Activated CD8-positive, alpha-beta T cell treated with anti-CD3 and anti-CD28 coated beads for 36 hours (primary cell): ENCODE measurements around the gene HAPLN3. TPM values are rescaled to one million over a fixed set of nuclear protein-coding genes. Genes with fewer than 3 reads are reported as not detected.

Experiments
- ATAC-seq: fragments of 200-7000 bp; cut with Tn5 transposase; one replicate; pipeline ENCODE4 v1.10.0; 2021; ENCODE audit warnings: mild to moderate bottlenecking, moderate library complexity
- CTCF ChIA-PET: fragments of 350-600 bp; sonication (Branson Sonifier 250); formaldehyde crosslinking; loops from one replicate; lab custom pipeline; 2021; ENCODE audit warnings: antibody characterized with exemption; lab: Charles Lee
- POLR2A ChIA-PET: fragments of 350-600 bp; sonication (Branson Sonifier 250); formaldehyde crosslinking; loops from one replicate; lab custom pipeline; 2021; ENCODE audit warnings: antibody characterized with exemption; lab: Charles Lee
- DNase-seq: peaks from one replicate; pipeline ENCODE4 v3.0.0-alpha.2; 2020
- H3K27ac Mint-ChIP-seq: one replicate; pipeline ENCODE4 v1.8.0; 2021; ENCODE audit warnings: mild to moderate bottlenecking, mixed read lengths
- H3K27me3 Mint-ChIP-seq: one replicate; pipeline ENCODE4 v1.8.0; 2021; ENCODE audit warnings: mixed read lengths
- H3K36me3 Mint-ChIP-seq: one replicate; pipeline ENCODE4 v1.8.0; 2021; ENCODE audit warnings: low read depth, mixed read lengths
- H3K4me1 Mint-ChIP-seq: one replicate; pipeline ENCODE4 v1.8.0; 2021; ENCODE audit warnings: low read depth, mixed read lengths
- H3K4me3 Mint-ChIP-seq: one replicate; pipeline ENCODE4 v1.8.0; 2021; ENCODE audit warnings: mild to moderate bottlenecking, moderate library complexity, mixed read lengths
- H3K9me3 Mint-ChIP-seq: one replicate; pipeline ENCODE4 v1.8.0; 2021; ENCODE audit warnings: mixed read lengths
- intact Hi-C: fragments of 100-400 bp; cut with micrococcal nuclease; formaldehyde crosslinking; loops from one replicate; pipeline ENCODE4 v1.10.0; 2022
- total RNA-seq, 2 experiments: library from RNA; stranded (reverse); gene quantifications; one replicate each; pipeline ENCODE4 v1.2.3, GENCODE V29; 2021
- TF ChIP-seq, protein P1 (sequence below): fragments of 200-600 bp; IDR thresholded peaks from one replicate; pipeline ENCODE4 v1.8.0; 2022; ENCODE audit warnings: antibody characterized with exemption, mild to moderate bottlenecking

The HAPLN3 gene
- total RNA-seq, 2 experiments from 2014 or later = 63.2 to 69.5 TPM

DNA sequence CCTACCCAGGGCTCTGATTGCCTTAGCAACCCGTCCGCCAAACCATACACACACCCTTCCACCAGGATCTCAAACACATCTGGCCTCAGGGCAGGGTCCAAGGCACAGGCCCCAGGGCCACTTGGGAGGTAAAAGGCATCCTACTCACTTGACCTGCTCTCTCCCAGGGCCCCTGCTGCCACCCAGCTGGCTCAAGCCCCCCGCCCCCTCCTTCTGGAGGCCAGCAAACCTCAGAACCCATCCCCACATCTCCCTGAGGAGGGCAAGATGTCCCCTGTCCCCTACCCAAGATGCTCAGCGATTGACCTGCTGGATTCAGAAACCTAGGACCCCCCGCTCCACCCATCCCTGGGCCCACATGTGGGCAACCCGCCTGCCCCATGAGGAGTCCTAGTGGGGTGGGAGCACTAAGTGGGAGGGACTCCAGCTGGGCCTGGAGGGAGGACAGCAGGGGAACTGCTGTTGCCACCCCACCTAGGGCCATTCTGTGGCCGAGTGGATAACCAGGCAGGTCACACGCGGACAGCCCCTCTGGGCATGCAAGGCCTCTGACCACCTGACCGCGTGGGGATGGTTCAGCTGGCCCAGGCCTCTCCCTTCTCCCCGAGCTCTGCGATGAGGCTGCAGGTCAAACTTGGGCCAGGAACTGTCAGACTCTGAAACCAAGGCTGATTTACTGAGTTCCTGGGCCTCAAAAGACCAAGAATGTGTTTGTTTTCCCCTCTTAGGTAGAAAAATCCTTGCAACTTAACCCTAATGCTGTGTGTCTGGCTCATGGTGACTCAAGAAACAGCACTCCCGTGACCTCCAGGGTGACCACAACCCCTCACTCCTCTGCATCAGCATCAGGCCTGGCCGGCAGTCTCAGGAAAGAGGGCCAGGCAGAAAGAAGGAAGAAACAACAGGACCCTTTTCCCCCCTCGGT lies 13.6 kb upstream of the HAPLN3 start:
- DNase-seq (no peak), ATAC-seq (no peak)
- POLR2A ChIA-PET = interaction anchor here (0.7 to 1.1 kb wide), 2 partner anchors 12 to 38 kb away, joined by 3 read pairs; no protein-coding TSS in a partner anchor
- CTCF ChIA-PET = no interaction called here
- Mint-ChIP-seq H3K4me1 (peaks cover 29% of the 10 kb centered on the region), H3K4me3 (no peak overlapping the region), H3K9me3 (no peaks in the 10 kb centered on the region), H3K27ac (peak overlapping the region; percentile 49), H3K36me3 (no peaks in the 10 kb centered on the region), H3K27me3 (no peaks in the 10 kb centered on the region)
- TF ChIP-seq, protein P1, sequence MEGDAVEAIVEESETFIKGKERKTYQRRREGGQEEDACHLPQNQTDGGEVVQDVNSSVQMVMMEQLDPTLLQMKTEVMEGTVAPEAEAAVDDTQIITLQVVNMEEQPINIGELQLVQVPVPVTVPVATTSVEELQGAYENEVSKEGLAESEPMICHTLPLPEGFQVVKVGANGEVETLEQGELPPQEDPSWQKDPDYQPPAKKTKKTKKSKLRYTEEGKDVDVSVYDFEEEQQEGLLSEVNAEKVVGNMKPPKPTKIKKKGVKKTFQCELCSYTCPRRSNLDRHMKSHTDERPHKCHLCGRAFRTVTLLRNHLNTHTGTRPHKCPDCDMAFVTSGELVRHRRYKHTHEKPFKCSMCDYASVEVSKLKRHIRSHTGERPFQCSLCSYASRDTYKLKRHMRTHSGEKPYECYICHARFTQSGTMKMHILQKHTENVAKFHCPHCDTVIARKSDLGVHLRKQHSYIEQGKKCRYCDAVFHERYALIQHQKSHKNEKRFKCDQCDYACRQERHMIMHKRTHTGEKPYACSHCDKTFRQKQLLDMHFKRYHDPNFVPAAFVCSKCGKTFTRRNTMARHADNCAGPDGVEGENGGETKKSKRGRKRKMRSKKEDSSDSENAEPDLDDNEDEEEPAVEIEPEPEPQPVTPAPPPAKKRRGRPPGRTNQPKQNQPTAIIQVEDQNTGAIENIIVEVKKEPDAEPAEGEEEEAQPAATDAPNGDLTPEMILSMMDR = no peak
- intact Hi-C loops = loop anchor here (10.0 kb wide), 1 partner anchor 266 kb away; no protein-coding TSS in a partner anchor

DNA sequence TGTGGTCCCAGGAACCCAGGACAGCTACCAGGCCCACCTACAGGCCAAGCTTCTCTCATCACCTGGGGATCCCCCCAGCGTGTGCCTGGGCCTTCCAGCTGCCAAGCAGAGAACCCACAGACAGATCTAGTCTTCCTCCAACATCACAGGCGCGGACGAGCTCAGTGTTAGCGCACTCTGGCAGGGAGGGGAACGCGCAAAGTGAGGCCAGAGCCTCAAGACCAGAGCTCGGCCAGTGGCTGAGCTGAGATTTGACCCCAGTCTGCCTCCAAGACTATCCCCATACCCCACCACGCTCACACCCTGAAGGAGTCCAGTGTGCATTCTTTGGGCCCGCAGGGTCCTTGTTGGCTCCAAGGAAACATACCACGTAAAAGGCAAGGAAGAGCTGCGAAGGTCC lies 12.8 kb upstream of the HAPLN3 start:
- Mint-ChIP-seq H3K9me3 (no peaks in the 10 kb centered on the region), H3K27me3 (no peaks in the 10 kb centered on the region), H3K36me3 (no peaks in the 10 kb centered on the region), H3K4me3 (no peak overlapping the region), H3K4me1 (peaks cover 28% of the 10 kb centered on the region), H3K27ac (no peak overlapping the region)
- CTCF ChIA-PET = no interaction called here
- POLR2A ChIA-PET = interaction anchor here (0.7 kb wide), 1 partner anchor 12 kb away, joined by 3 read pairs; no protein-coding TSS in a partner anchor
- ATAC-seq = no peak
- intact Hi-C loops = loop anchor here (10.0 kb wide), 1 partner anchor 267 kb away; no protein-coding TSS in a partner anchor
- DNase-seq = no peak
- TF ChIP-seq, protein P1 = no peak

DNA sequence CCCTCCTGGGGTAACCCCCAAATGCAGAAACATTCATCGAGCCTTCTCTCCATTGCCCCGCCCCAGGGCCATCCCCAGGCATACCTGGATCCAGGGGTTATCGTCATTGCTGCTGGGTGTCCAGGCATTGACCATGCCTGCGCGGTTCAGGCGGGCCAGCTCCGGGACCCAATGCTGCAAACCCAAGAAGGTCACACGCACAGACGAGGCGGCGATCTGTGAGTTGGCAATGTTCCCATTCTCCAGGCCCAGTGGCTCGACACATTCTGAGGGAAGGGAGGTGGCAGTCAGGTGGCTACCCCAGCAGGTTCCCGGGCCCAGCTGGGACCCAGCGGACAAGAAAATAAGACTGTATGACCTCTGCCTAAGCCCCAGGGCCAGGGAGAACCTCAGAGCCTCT lies 11.8 kb upstream of the HAPLN3 start:
- POLR2A ChIA-PET = interaction anchor here (2.1 kb wide), 1 partner anchor 14 kb away, joined by 4 read pairs; no protein-coding TSS in a partner anchor
- Mint-ChIP-seq H3K4me1 (peaks cover 24% of the 10 kb centered on the region), H3K9me3 (no peaks in the 10 kb centered on the region), H3K4me3 (no peak overlapping the region), H3K27me3 (no peaks in the 10 kb centered on the region), H3K36me3 (no peaks in the 10 kb centered on the region), H3K27ac (no peak overlapping the region)
- DNase-seq (no peak), ATAC-seq (no peak)
- intact Hi-C loops = loop anchor here (10.0 kb wide), 1 partner anchor 268 kb away; no protein-coding TSS in a partner anchor
- CTCF ChIA-PET = no interaction called here
- TF ChIP-seq, protein P1 = no peak

DNA sequence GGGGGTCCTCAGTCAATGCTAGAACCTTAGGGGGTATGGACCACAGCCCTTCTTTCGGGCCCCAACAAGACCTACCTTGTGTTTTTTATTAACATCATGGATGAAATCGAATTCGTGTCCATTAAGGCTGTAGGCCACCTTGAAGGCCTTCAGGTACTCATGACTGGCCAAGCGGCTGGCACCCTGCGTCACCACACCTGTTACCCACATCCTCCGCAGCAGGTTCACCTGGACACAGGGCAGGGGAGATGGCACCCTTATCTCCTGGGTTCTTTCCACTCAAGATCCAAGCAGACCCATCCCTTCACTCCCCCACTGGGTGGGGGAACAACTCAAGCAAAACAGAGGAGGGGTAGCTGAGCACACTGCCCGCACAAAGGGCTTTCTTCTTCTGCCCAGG lies 11.2 kb upstream of the HAPLN3 start:
- TF ChIP-seq, protein P1 = no peak
- Mint-ChIP-seq H3K27me3 (no peaks in the 10 kb centered on the region), H3K36me3 (peaks cover 2% of the 10 kb centered on the region), H3K9me3 (no peaks in the 10 kb centered on the region), H3K27ac (no peak overlapping the region), H3K4me1 (peaks cover 22% of the 10 kb centered on the region), H3K4me3 (no peak overlapping the region)
- ChIA-PET POLR2A (interaction anchor here (2.1 kb wide), 1 partner anchor 13 kb away, joined by 4 read pairs; no protein-coding TSS in a partner anchor), CTCF (interaction anchor here (2.3 to 4.8 kb wide), 4 partner anchors 8 to 223 kb away, joined by 8 to 50 read pairs (median 23); partner anchors contain the start of genes HAPLN3 and MFGE8)
- DNase-seq = no peak
- intact Hi-C loops = loop anchor here (10.0 kb wide), 1 partner anchor 268 kb away; no protein-coding TSS in a partner anchor
- ATAC-seq = no peak
